Astrocyte (in vitro differentiated cells and primary cell): Measurements from ENCODE around the gene PAOX.

Experiments
- CTCF ChIP-seq: IDR thresholded peaks from 2 replicates; pipeline ENCODE4 v1.5.1; 2011; ENCODE audit warnings: low read depth, mild to moderate bottlenecking, inconsistent platforms, low read length, moderate library complexity; ENCODE audit not compliant: insufficient read depth
- EZH2 ChIP-seq: IDR thresholded peaks from 2 replicates; pipeline ENCODE4 v1.6.1; 2012; ENCODE audit warnings: mild to moderate bottlenecking, low read length, inconsistent platforms; ENCODE audit not compliant: insufficient read depth

- TF ChIP-seq CTCF (no peak), EZH2 (no peak)
Measured at GRCh38 chr10:133372507-133372906, 6.6 kb upstream of the PAOX start.
